Measurements from ENCODE around the gene AK6. TPM values are rescaled to one million over a fixed set of nuclear protein-coding genes. Genes with fewer than 3 reads are reported as not detected.

AK6 gene
- total RNA-seq, 1 donor from 2014 or later, result 29.1 TPM

DNA sequence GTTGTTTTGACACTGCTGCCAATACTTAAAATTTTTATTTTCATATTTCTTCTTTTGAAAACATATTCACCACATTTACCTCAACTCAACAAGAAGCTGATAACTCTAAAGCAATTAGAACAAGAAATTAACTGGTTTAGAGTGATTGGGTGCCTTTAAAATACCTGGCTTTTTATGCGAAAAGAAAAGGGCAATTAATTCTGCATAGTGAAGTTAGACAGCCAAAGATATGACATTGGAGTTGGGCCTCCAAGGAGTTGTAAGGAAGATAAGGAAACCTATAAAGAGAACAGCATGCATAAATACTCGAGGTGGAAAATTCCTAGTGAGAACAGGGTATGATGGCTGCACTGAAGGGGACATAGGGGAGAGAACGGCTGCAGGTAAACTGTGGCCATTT lies 9.6 kb downstream of the AK6 start:
- Histone ChIP-seq H3K27ac (no peak overlapping the region), H3K9me3 (no peaks in the 10 kb centered on the region), H3K27me3 (ENCODE audit: low read depth) (no peaks in the 10 kb centered on the region), H3K36me3 (peaks cover 30% of the 10 kb centered on the region), H3K4me1 (no peaks in the 10 kb centered on the region), H3K4me3 (no peak overlapping the region)
- TF ChIP-seq, protein P1, sequence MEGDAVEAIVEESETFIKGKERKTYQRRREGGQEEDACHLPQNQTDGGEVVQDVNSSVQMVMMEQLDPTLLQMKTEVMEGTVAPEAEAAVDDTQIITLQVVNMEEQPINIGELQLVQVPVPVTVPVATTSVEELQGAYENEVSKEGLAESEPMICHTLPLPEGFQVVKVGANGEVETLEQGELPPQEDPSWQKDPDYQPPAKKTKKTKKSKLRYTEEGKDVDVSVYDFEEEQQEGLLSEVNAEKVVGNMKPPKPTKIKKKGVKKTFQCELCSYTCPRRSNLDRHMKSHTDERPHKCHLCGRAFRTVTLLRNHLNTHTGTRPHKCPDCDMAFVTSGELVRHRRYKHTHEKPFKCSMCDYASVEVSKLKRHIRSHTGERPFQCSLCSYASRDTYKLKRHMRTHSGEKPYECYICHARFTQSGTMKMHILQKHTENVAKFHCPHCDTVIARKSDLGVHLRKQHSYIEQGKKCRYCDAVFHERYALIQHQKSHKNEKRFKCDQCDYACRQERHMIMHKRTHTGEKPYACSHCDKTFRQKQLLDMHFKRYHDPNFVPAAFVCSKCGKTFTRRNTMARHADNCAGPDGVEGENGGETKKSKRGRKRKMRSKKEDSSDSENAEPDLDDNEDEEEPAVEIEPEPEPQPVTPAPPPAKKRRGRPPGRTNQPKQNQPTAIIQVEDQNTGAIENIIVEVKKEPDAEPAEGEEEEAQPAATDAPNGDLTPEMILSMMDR (IDR thresholded peaks at IDR 0.05), result no peak
- ATAC-seq, result no peak
- intact Hi-C loops (cut with DNase I), result no loop called here
- DNase-seq, result no peak

DNA sequence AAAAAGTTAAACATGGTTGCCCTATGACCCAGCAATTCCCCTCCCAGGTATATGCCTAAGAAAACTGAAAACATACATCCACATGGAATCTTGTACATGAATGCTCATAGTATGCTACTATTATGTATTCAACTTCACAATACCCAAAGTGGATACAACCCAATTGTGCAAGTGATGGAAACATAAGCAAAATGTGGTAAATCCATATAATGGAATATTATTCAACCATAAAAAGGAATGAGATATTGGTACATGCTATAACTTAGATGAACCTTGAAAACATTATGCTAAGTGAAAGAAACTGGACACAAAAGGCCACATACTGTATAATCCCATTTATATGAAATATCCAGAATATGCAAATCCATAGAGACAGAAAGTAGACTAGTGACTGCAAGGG lies 18.7 kb downstream of the AK6 start:
- TF ChIP-seq, protein P1 (IDR thresholded peaks at IDR 0.05), result no peak
- Histone ChIP-seq H3K9me3 (no peaks in the 10 kb centered on the region), H3K4me1 (no peaks in the 10 kb centered on the region), H3K4me3 (no peak overlapping the region), H3K36me3 (peaks cover 59% of the 10 kb centered on the region), H3K27me3 (ENCODE audit: low read depth) (no peaks in the 10 kb centered on the region), H3K27ac (no peak overlapping the region)
- ATAC-seq (no peak), DNase-seq (no peak)
- intact Hi-C loops (cut with DNase I), result no loop called here

DNA sequence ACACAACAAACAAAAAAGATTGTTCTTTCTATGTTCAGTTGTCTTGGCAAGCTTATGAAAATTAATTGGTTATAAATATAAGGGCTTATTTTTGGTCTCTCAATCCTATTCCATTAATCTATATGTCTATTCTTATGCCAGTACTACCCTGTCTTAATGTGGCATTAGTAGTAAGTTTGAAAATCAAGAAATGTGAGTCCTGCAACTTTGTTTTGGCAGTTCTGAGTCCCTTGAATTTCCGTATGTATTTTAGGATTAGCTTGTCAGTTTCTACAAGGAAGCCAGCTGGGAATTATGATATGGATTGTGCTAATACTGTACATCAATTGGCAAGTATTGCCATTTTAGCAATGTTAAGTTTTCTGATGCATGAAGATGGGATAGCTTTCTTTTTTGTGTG lies 26.2 kb downstream of the AK6 start:
- no peaks in the 10 kb centered on the region for H3K27me3 ChIP-seq (ENCODE audit: low read depth)
- TF ChIP-seq, protein P1 (IDR thresholded peaks at IDR 0.05), result no peak
- intact Hi-C loops (cut with DNase I), result no loop called here
- H3K27ac ChIP-seq, result no peak overlapping the region
- no peak overlapping the region for H3K4me3 ChIP-seq
- no peaks in the 10 kb centered on the region for H3K4me1 ChIP-seq
- no peaks in the 10 kb centered on the region for H3K9me3 ChIP-seq
- H3K36me3 ChIP-seq, result no peaks in the 10 kb centered on the region
- ATAC-seq (no peak), DNase-seq (no peak)

DNA sequence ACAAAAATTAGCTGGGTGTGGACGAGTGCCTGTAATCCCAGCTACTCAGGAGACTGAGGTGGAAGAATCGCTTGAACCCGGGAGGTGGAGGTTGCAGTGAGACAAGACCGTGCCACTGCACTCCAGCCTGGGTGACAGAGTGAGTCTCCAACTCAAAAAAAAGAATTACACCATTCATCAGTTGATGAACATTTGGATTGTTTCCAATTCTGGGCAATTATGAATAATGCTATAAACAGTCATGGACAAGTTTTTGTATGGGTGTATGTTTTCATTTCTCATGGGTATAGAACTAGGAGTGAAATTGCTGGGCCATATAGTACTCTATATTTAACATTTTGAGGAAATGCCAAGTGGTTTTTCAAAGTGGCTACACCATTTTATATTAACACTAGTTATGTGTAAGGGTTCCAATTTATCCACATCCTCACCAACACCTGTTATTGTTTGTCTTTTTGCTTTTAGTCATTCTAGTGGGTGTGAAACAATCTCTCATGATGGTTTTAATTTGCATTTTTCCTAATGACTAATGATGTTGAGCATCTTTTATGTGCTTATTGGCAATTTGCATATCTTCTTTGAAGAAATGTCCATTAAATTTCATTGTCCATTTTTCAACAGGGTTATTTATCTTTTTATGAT lies 27.7 kb downstream of the AK6 start:
- Histone ChIP-seq H3K4me3 (no peak overlapping the region), H3K4me1 (no peaks in the 10 kb centered on the region), H3K9me3 (no peaks in the 10 kb centered on the region), H3K27ac (no peak overlapping the region), H3K36me3 (no peaks in the 10 kb centered on the region), H3K27me3 (ENCODE audit: low read depth) (no peaks in the 10 kb centered on the region)
- TF ChIP-seq, protein P1 (IDR thresholded peaks at IDR 0.05), result no peak
- DNase-seq (no peak), ATAC-seq (no peak)
- intact Hi-C loops (cut with DNase I), result no loop called here

DNA sequence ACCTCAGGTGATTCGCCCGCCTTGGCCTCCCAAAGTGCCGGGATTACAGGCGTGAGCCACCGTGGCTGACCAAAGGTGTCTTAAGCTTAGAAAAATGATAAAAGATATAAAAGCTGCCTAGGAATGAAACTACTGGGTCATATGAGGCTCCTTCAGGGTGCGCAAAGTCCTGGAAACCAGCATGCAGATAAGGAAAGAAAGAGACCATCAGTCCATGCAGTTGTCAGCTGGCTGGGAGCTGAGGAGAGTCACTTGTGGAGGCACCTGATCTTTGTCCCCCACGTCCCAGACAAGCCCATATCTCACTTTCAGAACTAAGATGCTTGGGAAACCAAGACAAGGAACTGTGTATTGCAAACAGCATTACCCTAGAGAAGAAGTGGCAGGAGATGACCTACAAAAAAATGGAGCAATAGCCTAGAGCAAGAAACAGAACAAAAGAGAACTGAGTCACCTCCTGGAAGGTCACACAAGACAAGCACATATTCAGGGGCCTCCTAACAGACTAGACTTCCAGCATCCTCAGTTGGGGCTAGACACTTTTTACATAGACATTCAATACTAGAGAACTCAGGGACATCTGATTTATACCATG lies 33.9 kb downstream of the AK6 start:
- H3K4me1 ChIP-seq, result peaks cover 14% of the 10 kb centered on the region
- DNase-seq (no peak), ATAC-seq (no peak)
- H3K27me3 ChIP-seq (ENCODE audit: low read depth), result no peaks in the 10 kb centered on the region
- TF ChIP-seq, protein P1 (IDR thresholded peaks at IDR 0.05), result no peak
- no peaks in the 10 kb centered on the region for H3K36me3 ChIP-seq
- H3K4me3 ChIP-seq, result no peak overlapping the region
- no peaks in the 10 kb centered on the region for H3K9me3 ChIP-seq
- no peak overlapping the region for H3K27ac ChIP-seq
- intact Hi-C loops (cut with DNase I), result no loop called here
